HepG2 (cell line): ENCODE results near the gene ZFYVE28. TPM values are rescaled to one million over a fixed set of nuclear protein-coding genes. Genes with fewer than 3 reads are reported as not detected.
A peak's percentile ranks its signal among the peaks of the same experiment; 100 is the strongest.

Experiments
- AGO1 ChIP-seq: fragments of 200-400 bp; formaldehyde crosslinking; IDR thresholded peaks from 2 replicates; pipeline ENCODE4 v1.6.1; 2017; ENCODE audit warnings: mild to moderate bottlenecking, low read depth, low read length, moderate library complexity; ENCODE audit not compliant: poor library complexity, severe bottlenecking
- ARNT2 ChIP-seq: sonication (generic); formaldehyde crosslinking; IDR thresholded peaks from 2 replicates; pipeline ENCODE4 v1.8.0; 2022; ENCODE audit warnings: mild to moderate bottlenecking, low read depth, missing genetic modification reagents, moderate library complexity
- CREB1 ChIP-seq, 2 experiments: fragments of 450-650 bp in 1 of 2; IDR thresholded peaks; 2 replicates each; pipeline ENCODE4 v1.6.1; 2016 to 2017; ENCODE audit warnings: control low read depth in 1 of 2, mild to moderate bottlenecking in 1 of 2, missing compliant biosample characterization in 1 of 2, missing genetic modification characterization in 1 of 2
- GPBP1L1 ChIP-seq: sonication (generic); formaldehyde crosslinking; IDR thresholded peaks from 2 replicates; pipeline ENCODE4 v1.5.0; 2020; ENCODE audit warnings: mild to moderate bottlenecking, missing genetic modification reagents
- HMGXB4 ChIP-seq, 2 experiments: sonication (generic) in 1 of 2; formaldehyde crosslinking in 1 of 2; IDR thresholded peaks; 2 replicates each; pipeline versions ENCODE4 v1.4.0 to v1.6.1; 2018 to 2020; ENCODE audit warnings: missing genetic modification reagents in 2 of 2, borderline replicate concordance in 1 of 2, low read depth in 1 of 2, mild to moderate bottlenecking in 1 of 2, missing biosample characterization in 1 of 2
- JUN ChIP-seq: sonication (generic); formaldehyde crosslinking; IDR thresholded peaks from 2 replicates; pipeline ENCODE4 v1.4.0; 2020; ENCODE audit warnings: mild to moderate bottlenecking, missing genetic modification reagents
- NCOR1 ChIP-seq: fragments of 200-600 bp; sonication (generic); IDR thresholded peaks from 2 replicates; pipeline ENCODE4 v1.7.0; 2017; ENCODE audit warnings: antibody characterized with exemption, low read length, borderline replicate concordance
- PHF21A ChIP-seq: sonication (generic); formaldehyde crosslinking; IDR thresholded peaks from 2 replicates; pipeline ENCODE4 v1.5.0; 2020; ENCODE audit warnings: mild to moderate bottlenecking, missing genetic modification reagents
- SALL1 ChIP-seq: sonication (generic); formaldehyde crosslinking; IDR thresholded peaks from 2 replicates; pipeline ENCODE4 v1.8.0; 2022; ENCODE audit warnings: mild to moderate bottlenecking, missing genetic modification reagents
- ZBTB4 ChIP-seq: sonication (generic); formaldehyde crosslinking; IDR thresholded peaks from 2 replicates; pipeline ENCODE4 v1.4.0; 2020; ENCODE audit warnings: missing genetic modification reagents, mild to moderate bottlenecking, borderline replicate concordance
- ZBTB44 ChIP-seq: sonication (generic); formaldehyde crosslinking; IDR thresholded peaks from 2 replicates; pipeline ENCODE4 v1.4.0; 2020; ENCODE audit warnings: missing genetic modification reagents
- ZNF101 ChIP-seq: sonication (generic); formaldehyde crosslinking; IDR thresholded peaks from 2 replicates; pipeline ENCODE4 v1.4.0; 2020; ENCODE audit warnings: mild to moderate bottlenecking, low read depth, missing genetic modification reagents, borderline replicate concordance
- ZNF350 ChIP-seq: sonication (generic); formaldehyde crosslinking; IDR thresholded peaks from 2 replicates; pipeline ENCODE4 v1.4.0; 2020; ENCODE audit warnings: mild to moderate bottlenecking, low read depth, missing genetic modification reagents, borderline replicate concordance
- polyA plus RNA-seq, 8 experiments: library from polyadenylated mRNA; depleted of rRNA in 3 of 8; stranded (reverse) in 7 of 8; unstranded in 1 of 8; fragments of >200 nt; fragmentation: Illumina TruSeq in 4 of 8; extraction: Trizol in 4 of 8; gene quantifications; 2 replicates each; pipeline versions ENCODE4 v1.2.1 to v1.2.3, GENCODE V29; 2011 to 2016; ENCODE audit warnings: low read depth in 4 of 8, missing spikeins in 1 of 8, mixed read lengths in 1 of 8; ENCODE audit not compliant: insufficient read depth in 1 of 8
- total RNA-seq, 5 experiments: library from RNA; depleted of rRNA; stranded (reverse); fragments of >200 nt; fragmentation: Illumina TruSeq; extraction: Trizol; gene quantifications; 2 replicates each; pipeline ENCODE4 v1.2.3, GENCODE V29; 2016; ENCODE audit warnings: low read depth in 1 of 5
- TF ChIP-seq, protein P1 (sequence below): sonication (generic); formaldehyde crosslinking; IDR thresholded peaks from 2 replicates; pipeline ENCODE4 v1.5.0; 2020; ENCODE audit warnings: mild to moderate bottlenecking, missing genetic modification reagents

ZFYVE28 gene
- total and polyA plus RNA-seq, 2 of the 13 experiments (the other 11 are each of a cell fraction or from before 2014, with no cell fraction given) = 0.12 to 0.22 TPM

DNA sequence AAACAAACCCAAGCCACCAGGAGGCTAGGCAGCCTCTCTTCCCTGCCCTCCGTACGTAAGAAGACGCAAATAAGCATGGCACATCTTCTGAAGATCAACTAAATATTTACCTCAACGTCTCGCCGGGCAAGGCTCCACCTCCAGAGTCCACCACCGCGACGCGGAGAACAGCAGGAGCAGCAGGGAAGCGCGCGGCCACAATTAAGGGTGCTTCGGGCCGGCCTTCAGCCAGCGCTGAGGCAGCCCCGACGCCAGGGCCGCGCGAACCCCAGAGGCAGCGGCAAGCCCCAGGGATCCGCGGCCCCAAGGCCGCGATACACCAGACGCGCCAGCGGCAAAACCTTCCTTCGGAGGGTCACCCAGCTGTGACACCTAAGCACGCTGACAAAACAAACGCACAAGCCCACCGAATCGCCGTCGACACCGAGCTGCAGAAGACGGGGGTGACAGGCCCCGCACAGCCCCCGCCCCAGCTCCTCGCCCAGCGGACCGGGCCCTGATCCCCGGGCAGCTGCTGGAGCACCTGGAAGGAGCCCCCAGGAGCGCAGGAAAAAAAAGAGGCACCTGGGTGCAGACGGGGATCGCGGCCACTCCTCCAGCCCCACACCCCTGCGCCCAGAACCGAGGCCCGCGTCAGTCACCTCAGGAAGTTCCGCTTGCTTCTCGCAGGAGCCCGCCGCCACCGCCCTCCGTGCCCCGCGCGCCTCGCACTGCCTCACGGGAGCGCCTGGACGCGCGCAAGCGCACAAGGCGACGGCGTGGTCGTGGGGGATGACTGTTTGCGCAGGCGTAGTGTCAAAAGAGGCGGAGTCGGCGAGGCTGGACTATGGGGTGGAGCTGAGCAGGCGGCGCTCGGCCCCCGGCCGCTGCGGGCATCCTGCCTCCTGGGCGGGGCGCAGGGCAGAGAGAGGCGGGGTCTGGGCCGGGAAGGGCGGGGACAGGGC is 176.8 kb downstream of the ZFYVE28 start, which contains the start of the genes HAUS3 and POLN (continued):
- TF ChIP-seq HMGXB4 (CRISPR knock-in tag; IDR thresholded peaks at IDR 0.05; ENCODE audit: borderline replicate concordance in 1 of 2, low read depth in 1 of 2) = peak; percentile 65 to 87
- no peak for TF ChIP-seq ZBTB44 (CRISPR knock-in tag)
- peak; percentile 44; the same call in 1 of the 2 replicates for TF ChIP-seq CREB1 (IDR thresholded peaks at IDR 0.05)
- TF ChIP-seq CREB1 (CRISPR knock-in tag; IDR thresholded peaks at IDR 0.05) = no peak
- no peak for TF ChIP-seq ZBTB4
- peak; percentile 83; the same call in 1 of the 2 replicates for TF ChIP-seq ZNF350 (CRISPR knock-in tag)
- no peak for TF ChIP-seq ZNF101 (CRISPR knock-in tag)
- no peak for TF ChIP-seq GPBP1L1
- no peak for TF ChIP-seq JUN (CRISPR knock-in tag)
- TF ChIP-seq ARNT2 (CRISPR knock-in tag) = peak; percentile 58; the same call in 1 of the 2 replicates
- peak; percentile 76 for TF ChIP-seq AGO1
- TF ChIP-seq PHF21A = peak; percentile 40; the same call in 1 of the 2 replicates
- no peak for TF ChIP-seq NCOR1
- peak; percentile 46 for TF ChIP-seq SALL1 (CRISPR knock-in tag)
- TF ChIP-seq, protein P1, sequence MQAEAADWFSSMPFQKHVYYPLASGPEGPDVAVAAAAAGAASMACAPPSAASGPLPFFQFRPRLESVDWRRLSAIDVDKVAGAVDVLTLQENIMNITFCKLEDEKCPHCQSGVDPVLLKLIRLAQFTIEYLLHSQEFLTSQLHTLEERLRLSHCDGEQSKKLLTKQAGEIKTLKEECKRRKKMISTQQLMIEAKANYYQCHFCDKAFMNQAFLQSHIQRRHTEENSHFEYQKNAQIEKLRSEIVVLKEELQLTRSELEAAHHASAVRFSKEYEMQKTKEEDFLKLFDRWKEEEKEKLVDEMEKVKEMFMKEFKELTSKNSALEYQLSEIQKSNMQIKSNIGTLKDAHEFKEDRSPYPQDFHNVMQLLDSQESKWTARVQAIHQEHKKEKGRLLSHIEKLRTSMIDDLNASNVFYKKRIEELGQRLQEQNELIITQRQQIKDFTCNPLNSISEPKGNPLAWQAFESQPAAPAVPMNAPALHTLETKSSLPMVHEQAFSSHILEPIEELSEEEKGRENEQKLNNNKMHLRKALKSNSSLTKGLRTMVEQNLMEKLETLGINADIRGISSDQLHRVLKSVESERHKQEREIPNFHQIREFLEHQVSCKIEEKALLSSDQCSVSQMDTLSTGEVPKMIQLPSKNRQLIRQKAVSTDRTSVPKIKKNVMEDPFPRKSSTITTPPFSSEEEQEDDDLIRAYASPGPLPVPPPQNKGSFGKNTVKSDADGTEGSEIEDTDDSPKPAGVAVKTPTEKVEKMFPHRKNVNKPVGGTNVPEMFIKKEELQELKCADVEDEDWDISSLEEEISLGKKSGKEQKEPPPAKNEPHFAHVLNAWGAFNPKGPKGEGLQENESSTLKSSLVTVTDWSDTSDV = 0 out of 2 replicates have a peak, but pooled peaks have one; percentile 44
